Caco-2 (cell line): Measurements from ENCODE around the gene KRT79. TPM values are rescaled to one million over a fixed set of nuclear protein-coding genes. Genes with fewer than 3 reads are reported as not detected.

ENCODE experiments used
- BruUV-seq: library from RNA; stranded (reverse); fragments of 400-500 nt; replicated peaks from 2 replicates; lab custom pipeline; 2021; lab: Mats Ljungman, UMichigan
- CTCF ChIA-PET: fragments of 300-600 bp; sonication (Branson Sonifier 250); formaldehyde crosslinking; loops from one replicate; lab custom pipeline; 2022; ENCODE audit warnings: antibody characterized with exemption; lab: Charles Lee
- POLR2A ChIA-PET: fragments of 300-600 bp; sonication (Branson Sonifier 250); formaldehyde crosslinking; loops from one replicate; lab custom pipeline; 2022; ENCODE audit warnings: antibody characterized with exemption; lab: Charles Lee
- DNase-seq, 2 experiments: peaks; one replicate each; pipeline versions ENCODE4 v3.0.0 to v3.0.0-alpha.2; 2020 to 2022
- H3K27me3 ChIP-seq: replicated peaks from 2 replicates; pipeline ENCODE4 v1.6.0; 2011; ENCODE audit warnings: low read length; ENCODE audit not compliant: control insufficient read depth, insufficient read depth
- H3K36me3 ChIP-seq: 2 replicates; pipeline ENCODE4 v1.5.1; 2011; ENCODE audit warnings: low read length; ENCODE audit not compliant: control insufficient read depth, insufficient read depth
- H3K4me1 ChIP-seq: fragments of 250-450 bp; sonication (Bioruptor Pico); 2 replicates; pipeline ENCODE4 v1.5.1; 2020; ENCODE audit warnings: mild to moderate bottlenecking
- H3K4me3 ChIP-seq: 2 replicates; pipeline ENCODE4 v1.5.1; 2011; ENCODE audit warnings: low read depth, mild to moderate bottlenecking, control low read depth, low read length
- H3K9me3 ChIP-seq: fragments of 250-450 bp; sonication (Bioruptor Pico); 2 replicates; pipeline ENCODE4 v1.5.1; 2020; ENCODE audit warnings: mild to moderate bottlenecking, moderate library complexity
- H3K27ac Mint-ChIP-seq: one replicate; pipeline ENCODE4 v1.8.0; 2022; ENCODE audit warnings: mixed read lengths; ENCODE audit not compliant: unreplicated experiment
- H3K27me3 Mint-ChIP-seq: one replicate; pipeline ENCODE4 v1.8.0; 2022; ENCODE audit warnings: mixed read lengths; ENCODE audit not compliant: insufficient read depth, unreplicated experiment
- H3K36me3 Mint-ChIP-seq: one replicate; pipeline ENCODE4 v1.8.0; 2022; ENCODE audit warnings: mild to moderate bottlenecking, mixed read lengths; ENCODE audit not compliant: insufficient read depth, unreplicated experiment
- H3K4me1 Mint-ChIP-seq: one replicate; pipeline ENCODE4 v1.8.0; 2022; ENCODE audit warnings: low read depth, mixed read lengths; ENCODE audit not compliant: unreplicated experiment
- H3K4me3 Mint-ChIP-seq: one replicate; pipeline ENCODE4 v1.8.0; 2022; ENCODE audit warnings: mild to moderate bottlenecking, moderate library complexity, mixed read lengths; ENCODE audit not compliant: unreplicated experiment
- H3K9me3 Mint-ChIP-seq: one replicate; pipeline ENCODE4 v1.8.0; 2022; ENCODE audit warnings: mixed read lengths; ENCODE audit not compliant: unreplicated experiment
- intact Hi-C: fragments of 100-400 bp; cut with micrococcal nuclease; formaldehyde crosslinking; loops from one replicate; pipeline ENCODE4 v1.10.0; 2022; ENCODE audit not compliant: unreplicated experiment
- total RNA-seq: library from RNA; stranded (reverse); gene quantifications from 2 replicates; pipeline ENCODE4 v1.2.3, GENCODE V29; 2022
- TF ChIP-seq, protein P1 (sequence below), 2 experiments: fragments of 200-600 bp in 1 of 2; IDR thresholded peaks; 1 replicate in 1 of 2; 2 replicates in 1 of 2; pipeline versions ENCODE4 v1.5.1 to v1.8.0; 2011 to 2022; ENCODE audit warnings: antibody characterized with exemption in 1 of 2, control low read depth in 1 of 2, inconsistent platforms in 1 of 2, low read depth in 1 of 2, low read length in 1 of 2, mild to moderate bottlenecking in 1 of 2, moderate library complexity in 1 of 2; ENCODE audit not compliant: insufficient read depth in 1 of 2, severe bottlenecking in 1 of 2, unreplicated experiment in 1 of 2

KRT79 gene
- total RNA-seq, 1 experiment from 2014 or later: not detected

DNA sequence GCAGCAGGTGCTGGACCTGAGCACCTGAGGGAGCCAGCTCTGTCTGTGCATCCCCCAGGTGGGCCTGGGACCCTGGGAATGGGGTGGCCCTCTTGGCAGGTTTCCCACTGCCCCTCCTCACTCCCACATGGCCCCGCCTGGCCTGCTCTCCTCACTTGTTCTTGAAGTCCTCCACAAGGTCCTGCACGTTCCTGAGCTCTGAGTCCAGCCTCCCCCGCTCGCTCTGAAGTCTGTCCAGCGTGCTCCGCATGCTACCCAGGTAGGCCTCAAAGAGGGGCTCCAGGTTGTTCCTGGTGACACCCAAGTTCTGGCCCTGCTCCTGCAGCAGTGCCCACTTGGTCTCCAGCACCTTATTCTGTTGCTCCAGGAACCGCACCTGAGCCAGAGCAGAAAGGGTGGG lies 2.9 kb downstream of the KRT79 start:
- ChIA-PET POLR2A (no interaction called here), CTCF (no interaction called here)
- no peaks in the 10 kb centered on the region for H3K9me3 ChIP-seq
- no peaks in the 10 kb centered on the region for H3K36me3 Mint-ChIP-seq
- H3K4me3 ChIP-seq: no peak overlapping the region
- H3K27ac Mint-ChIP-seq: no peak overlapping the region
- H3K27me3 ChIP-seq: no peaks in the 10 kb centered on the region
- no peak overlapping the region for H3K4me3 Mint-ChIP-seq
- H3K4me1 ChIP-seq: peaks cover 34% of the 10 kb centered on the region
- TF ChIP-seq, protein P1, sequence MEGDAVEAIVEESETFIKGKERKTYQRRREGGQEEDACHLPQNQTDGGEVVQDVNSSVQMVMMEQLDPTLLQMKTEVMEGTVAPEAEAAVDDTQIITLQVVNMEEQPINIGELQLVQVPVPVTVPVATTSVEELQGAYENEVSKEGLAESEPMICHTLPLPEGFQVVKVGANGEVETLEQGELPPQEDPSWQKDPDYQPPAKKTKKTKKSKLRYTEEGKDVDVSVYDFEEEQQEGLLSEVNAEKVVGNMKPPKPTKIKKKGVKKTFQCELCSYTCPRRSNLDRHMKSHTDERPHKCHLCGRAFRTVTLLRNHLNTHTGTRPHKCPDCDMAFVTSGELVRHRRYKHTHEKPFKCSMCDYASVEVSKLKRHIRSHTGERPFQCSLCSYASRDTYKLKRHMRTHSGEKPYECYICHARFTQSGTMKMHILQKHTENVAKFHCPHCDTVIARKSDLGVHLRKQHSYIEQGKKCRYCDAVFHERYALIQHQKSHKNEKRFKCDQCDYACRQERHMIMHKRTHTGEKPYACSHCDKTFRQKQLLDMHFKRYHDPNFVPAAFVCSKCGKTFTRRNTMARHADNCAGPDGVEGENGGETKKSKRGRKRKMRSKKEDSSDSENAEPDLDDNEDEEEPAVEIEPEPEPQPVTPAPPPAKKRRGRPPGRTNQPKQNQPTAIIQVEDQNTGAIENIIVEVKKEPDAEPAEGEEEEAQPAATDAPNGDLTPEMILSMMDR (IDR thresholded peaks at IDR 0.05; ENCODE audit: insufficient read depth in 1 of 2, low read depth in 1 of 2, low read length in 1 of 2, severe bottlenecking in 1 of 2, unreplicated experiment in 1 of 2): no peak
- no peaks in the 10 kb centered on the region for H3K36me3 ChIP-seq
- intact Hi-C loops: no loop called here
- BruUV-seq: no TSS peak
- no peaks in the 10 kb centered on the region for H3K27me3 Mint-ChIP-seq
- no peak for DNase-seq
- no peaks in the 10 kb centered on the region for H3K9me3 Mint-ChIP-seq
- H3K4me1 Mint-ChIP-seq: peaks cover 27% of the 10 kb centered on the region

DNA sequence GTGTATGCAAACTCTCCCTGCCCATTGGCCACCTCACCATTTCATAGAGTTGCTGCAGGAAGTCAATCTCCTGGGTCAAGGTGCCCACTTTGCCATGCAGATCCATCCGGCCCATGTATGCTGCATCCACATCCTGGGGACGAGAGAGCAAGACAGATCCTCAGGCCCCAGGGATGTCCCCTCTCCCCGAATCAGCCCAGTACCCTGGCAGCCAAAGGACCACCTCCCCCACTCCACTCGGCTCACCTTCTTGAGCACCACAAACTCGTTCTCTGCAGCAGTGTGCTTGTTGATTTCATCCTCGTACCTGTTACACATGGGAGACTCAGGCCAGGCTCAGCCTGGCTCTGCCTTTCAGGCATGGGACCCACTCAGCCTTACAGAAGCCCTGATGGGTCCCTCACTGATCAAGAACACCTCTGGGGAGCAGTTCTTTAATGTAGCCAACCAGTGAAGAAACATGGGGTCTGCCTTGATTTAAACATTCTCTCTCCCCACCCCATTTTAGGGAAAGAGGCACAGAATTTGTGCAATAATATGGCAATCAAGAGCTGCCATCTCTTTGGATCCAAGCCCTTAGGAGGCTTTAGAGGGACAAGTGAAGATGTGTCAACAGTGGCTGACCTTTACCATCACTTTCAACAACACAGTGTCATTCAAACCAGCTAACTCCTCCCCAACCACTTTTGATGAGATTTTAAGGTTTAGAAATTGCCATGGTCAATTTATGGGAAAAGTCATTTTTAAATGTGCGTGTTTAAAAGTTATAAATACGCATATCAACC lies 3.9 kb downstream of the KRT79 start:
- peaks cover 39% of the 10 kb centered on the region for H3K4me1 ChIP-seq
- H3K9me3 Mint-ChIP-seq: no peaks in the 10 kb centered on the region
- ChIA-PET CTCF (no interaction called here), POLR2A (no interaction called here)
- no peak overlapping the region for H3K27ac Mint-ChIP-seq
- BruUV-seq: no TSS peak
- no peaks in the 10 kb centered on the region for H3K27me3 ChIP-seq
- H3K36me3 ChIP-seq: no peaks in the 10 kb centered on the region
- H3K9me3 ChIP-seq: no peaks in the 10 kb centered on the region
- TF ChIP-seq, protein P1 (IDR thresholded peaks at IDR 0.05; ENCODE audit: insufficient read depth in 1 of 2, low read depth in 1 of 2, low read length in 1 of 2, severe bottlenecking in 1 of 2, unreplicated experiment in 1 of 2): no peak
- intact Hi-C loops: no loop called here
- peaks cover 28% of the 10 kb centered on the region for H3K4me1 Mint-ChIP-seq
- H3K4me3 Mint-ChIP-seq: no peak overlapping the region
- no peak for DNase-seq
- no peaks in the 10 kb centered on the region for H3K36me3 Mint-ChIP-seq
- no peak overlapping the region for H3K4me3 ChIP-seq
- no peaks in the 10 kb centered on the region for H3K27me3 Mint-ChIP-seq

DNA sequence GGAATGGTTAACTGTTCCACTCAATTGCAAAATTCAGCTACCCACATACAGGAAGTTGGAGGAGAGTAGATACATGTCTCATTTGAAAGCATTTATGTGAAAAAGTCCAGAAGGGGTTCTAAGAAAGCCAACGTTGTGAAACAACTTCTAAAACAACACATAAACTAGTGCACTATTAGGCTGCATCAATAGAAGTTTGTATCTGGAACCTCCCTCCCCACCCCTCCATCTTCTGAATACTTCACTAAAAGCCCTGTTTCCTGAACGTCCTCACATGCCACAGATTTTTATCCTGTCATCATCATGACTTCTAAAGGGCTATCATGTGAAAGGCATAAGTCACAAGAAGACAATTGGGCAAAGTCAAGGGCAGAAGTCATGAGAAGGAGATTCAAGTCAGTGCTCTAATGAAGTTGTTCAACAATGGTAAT lies 5.5 kb downstream of the KRT79 start:
- no peak for DNase-seq
- Mint-ChIP-seq H3K27me3 (no peaks in the 10 kb centered on the region), H3K4me3 (no peak overlapping the region), H3K9me3 (no peaks in the 10 kb centered on the region), H3K27ac (no peak overlapping the region), H3K4me1 (peaks cover 28% of the 10 kb centered on the region), H3K36me3 (no peaks in the 10 kb centered on the region)
- ChIA-PET CTCF (no interaction called here), POLR2A (no interaction called here)
- no peaks in the 10 kb centered on the region for H3K36me3 ChIP-seq
- no peaks in the 10 kb centered on the region for H3K9me3 ChIP-seq
- no TSS peak for BruUV-seq
- peaks cover 39% of the 10 kb centered on the region for H3K4me1 ChIP-seq
- intact Hi-C loops: no loop called here
- TF ChIP-seq, protein P1 (IDR thresholded peaks at IDR 0.05; ENCODE audit: insufficient read depth in 1 of 2, low read depth in 1 of 2, low read length in 1 of 2, severe bottlenecking in 1 of 2, unreplicated experiment in 1 of 2): no peak
- no peaks in the 10 kb centered on the region for H3K27me3 ChIP-seq
- H3K4me3 ChIP-seq: no peak overlapping the region
